ENCODE measurements around the gene SHISA7.
A peak's percentile ranks its signal among the peaks of the same experiment; 100 is the strongest.
"Not testable (repeated sequence)": the region's sequence is repeated elsewhere in the genome, so short reads cannot be mapped to it uniquely, and the experiment has no call there.

The SHISA7 gene

GRCh38 chr19:55451965-55452748 lies 9.1 kb upstream of the SHISA7 start:
- Histone ChIP-seq H3K4me1 (ENCODE audit: control insufficient read depth, insufficient read depth, low read length) (no peaks in the 10 kb centered on the region), H3K36me3 (ENCODE audit: control insufficient read depth, insufficient read depth, low read length) (peaks cover 11% of the 10 kb centered on the region), H3K9ac (ENCODE audit: low read length) (no peak overlapping the region), H3K27ac (ENCODE audit: low read depth, low read length) (no peak overlapping the region), H3K4me3 (ENCODE audit: low read depth, low read length) (peak overlapping the region; percentile 53), H3K9me3 (ENCODE audit: control insufficient read depth, insufficient read depth, low read depth, low read length) (no peaks in the 10 kb centered on the region), H3K27me3 (ENCODE audit: control insufficient read depth, insufficient read depth, low read length) (peaks cover 58% of the 10 kb centered on the region)

GRCh38 chr19:55451163-55451964 lies 8.3 kb upstream of the SHISA7 start:
- no peak overlapping the region for H3K9ac ChIP-seq (ENCODE audit: low read length)
- H3K36me3 ChIP-seq (ENCODE audit: control insufficient read depth, insufficient read depth, low read length), result peaks cover 8% of the 10 kb centered on the region
- no peaks in the 10 kb centered on the region for H3K9me3 ChIP-seq (ENCODE audit: control insufficient read depth, insufficient read depth, low read depth, low read length)
- peaks cover 66% of the 10 kb centered on the region for H3K27me3 ChIP-seq (ENCODE audit: control insufficient read depth, insufficient read depth, low read length)
- no peaks in the 10 kb centered on the region for H3K4me1 ChIP-seq (ENCODE audit: control insufficient read depth, insufficient read depth, low read length)
- peak overlapping the region; percentile 53 for H3K4me3 ChIP-seq (ENCODE audit: low read depth, low read length)
- H3K27ac ChIP-seq (ENCODE audit: low read depth, low read length), result no peak overlapping the region

- Histone ChIP-seq H3K36me3 (ENCODE audit: control insufficient read depth, insufficient read depth, low read length) (0 out of 2 replicates have a peak, but pooled peaks cover 3% of the 10 kb centered on the region), H3K27me3 (ENCODE audit: control insufficient read depth, insufficient read depth, low read length) (peaks cover 84% of the 10 kb centered on the region), H3K27ac (ENCODE audit: low read depth, low read length) (no peak overlapping the region), H3K9ac (ENCODE audit: low read length) (no peak overlapping the region), H3K4me1 (ENCODE audit: control insufficient read depth, insufficient read depth, low read length) (no peaks in the 10 kb centered on the region), H3K9me3 (ENCODE audit: control insufficient read depth, insufficient read depth, low read depth, low read length) (no peaks in the 10 kb centered on the region), H3K4me3 (ENCODE audit: low read depth, low read length) (no peak overlapping the region)
Measured at GRCh38 chr19:55449469-55449868, 6.4 kb upstream of the SHISA7 start.

- H3K36me3 ChIP-seq (ENCODE audit: control insufficient read depth, insufficient read depth, low read length); H3K9ac ChIP-seq (ENCODE audit: low read length); H3K27ac ChIP-seq (ENCODE audit: low read depth, low read length); H3K4me1 ChIP-seq (ENCODE audit: control insufficient read depth, insufficient read depth, low read length); H3K9me3 ChIP-seq (ENCODE audit: control insufficient read depth, insufficient read depth, low read depth, low read length); H3K4me3 ChIP-seq (ENCODE audit: low read depth, low read length): not testable (repeated sequence)
- peaks cover 93% of the 10 kb centered on the region for H3K27me3 ChIP-seq (ENCODE audit: control insufficient read depth, insufficient read depth, low read length)
Measured at GRCh38 chr19:55448175-55448490, 5.0 kb upstream of the SHISA7 start.

GRCh38 chr19:55447421-55448174 lies 4.5 kb upstream of the SHISA7 start:
- no peaks in the 10 kb centered on the region for H3K9me3 ChIP-seq (ENCODE audit: control insufficient read depth, insufficient read depth, low read depth, low read length)
- H3K36me3 ChIP-seq (ENCODE audit: control insufficient read depth, insufficient read depth, low read length), result no peaks in the 10 kb centered on the region
- no peaks in the 10 kb centered on the region for H3K4me1 ChIP-seq (ENCODE audit: control insufficient read depth, insufficient read depth, low read length)
- no peak overlapping the region for H3K9ac ChIP-seq (ENCODE audit: low read length)
- H3K27me3 ChIP-seq (ENCODE audit: control insufficient read depth, insufficient read depth, low read length), result peaks cover 98% of the 10 kb centered on the region
- H3K27ac ChIP-seq (ENCODE audit: low read depth, low read length), result no peak overlapping the region
- no peak overlapping the region for H3K4me3 ChIP-seq (ENCODE audit: low read depth, low read length)

- Histone ChIP-seq H3K9me3 (ENCODE audit: control insufficient read depth, insufficient read depth, low read depth, low read length) (no peaks in the 10 kb centered on the region), H3K4me3 (ENCODE audit: low read depth, low read length) (no peak overlapping the region), H3K27ac (ENCODE audit: low read depth, low read length) (no peak overlapping the region), H3K9ac (ENCODE audit: low read length) (no peak overlapping the region), H3K27me3 (ENCODE audit: control insufficient read depth, insufficient read depth, low read length) (peaks cover 98% of the 10 kb centered on the region), H3K36me3 (ENCODE audit: control insufficient read depth, insufficient read depth, low read length) (no peaks in the 10 kb centered on the region), H3K4me1 (ENCODE audit: control insufficient read depth, insufficient read depth, low read length) (peaks cover 7% of the 10 kb centered on the region)
Measured at GRCh38 chr19:55446060-55446459, 3.0 kb upstream of the SHISA7 start.

- H3K27me3 ChIP-seq (ENCODE audit: control insufficient read depth, insufficient read depth, low read length), result peaks cover 99% of the 10 kb centered on the region
- no peak overlapping the region for H3K27ac ChIP-seq (ENCODE audit: low read depth, low read length)
- no peak overlapping the region for H3K4me3 ChIP-seq (ENCODE audit: low read depth, low read length)
- H3K36me3 ChIP-seq (ENCODE audit: control insufficient read depth, insufficient read depth, low read length), result no peaks in the 10 kb centered on the region
- peaks cover 7% of the 10 kb centered on the region for H3K4me1 ChIP-seq (ENCODE audit: control insufficient read depth, insufficient read depth, low read length)
- no peak overlapping the region for H3K9ac ChIP-seq (ENCODE audit: low read length)
- no peaks in the 10 kb centered on the region for H3K9me3 ChIP-seq (ENCODE audit: control insufficient read depth, insufficient read depth, low read depth, low read length)
Measured at GRCh38 chr19:55444646-55445045, 1.5 kb upstream of the SHISA7 start.

GRCh38 chr19:55443824-55444480 lies 852 bp upstream of the SHISA7 start:
- Histone ChIP-seq H3K4me1 (ENCODE audit: control insufficient read depth, insufficient read depth, low read length) (peaks cover 7% of the 10 kb centered on the region), H3K9ac (ENCODE audit: low read length) (no peak overlapping the region), H3K36me3 (ENCODE audit: control insufficient read depth, insufficient read depth, low read length) (no peaks in the 10 kb centered on the region), H3K27me3 (ENCODE audit: control insufficient read depth, insufficient read depth, low read length) (peaks cover 99% of the 10 kb centered on the region), H3K4me3 (ENCODE audit: low read depth, low read length) (no peak overlapping the region), H3K9me3 (ENCODE audit: control insufficient read depth, insufficient read depth, low read depth, low read length) (no peaks in the 10 kb centered on the region), H3K27ac (ENCODE audit: low read depth, low read length) (no peak overlapping the region)

GRCh38 chr19:55442372-55442961 lies 633 bp downstream of the SHISA7 start:
- Histone ChIP-seq H3K36me3 (ENCODE audit: control insufficient read depth, insufficient read depth, low read length) (no peaks in the 10 kb centered on the region), H3K9me3 (ENCODE audit: control insufficient read depth, insufficient read depth, low read depth, low read length) (no peaks in the 10 kb centered on the region), H3K27ac (ENCODE audit: low read depth, low read length) (no peak overlapping the region), H3K9ac (ENCODE audit: low read length) (no peak overlapping the region), H3K4me1 (ENCODE audit: control insufficient read depth, insufficient read depth, low read length) (peaks cover 7% of the 10 kb centered on the region), H3K4me3 (ENCODE audit: low read depth, low read length) (peak overlapping the region; percentile 55; the same call in 1 of the 2 replicates), H3K27me3 (ENCODE audit: control insufficient read depth, insufficient read depth, low read length) (peaks cover 97% of the 10 kb centered on the region)

- H3K9ac ChIP-seq (ENCODE audit: low read length), result no peak overlapping the region
- no peaks in the 10 kb centered on the region for H3K9me3 ChIP-seq (ENCODE audit: control insufficient read depth, insufficient read depth, low read depth, low read length)
- H3K4me3 ChIP-seq (ENCODE audit: low read depth, low read length), result peak overlapping the region; percentile 56
- peaks cover 7% of the 10 kb centered on the region for H3K4me1 ChIP-seq (ENCODE audit: control insufficient read depth, insufficient read depth, low read length)
- no peak overlapping the region for H3K27ac ChIP-seq (ENCODE audit: low read depth, low read length)
- peaks cover 90% of the 10 kb centered on the region for H3K27me3 ChIP-seq (ENCODE audit: control insufficient read depth, insufficient read depth, low read length)
- no peaks in the 10 kb centered on the region for H3K36me3 ChIP-seq (ENCODE audit: control insufficient read depth, insufficient read depth, low read length)
Measured at GRCh38 chr19:55441692-55442321, 1.3 kb downstream of the SHISA7 start.

Measured in HUES6 (cell line).